Suprapubic skin (tissue), 3 donors: Measurements from ENCODE around the gene ITPA.

Experiments
- CTCF ChIP-seq, 2 donors: fragments of 200-600 bp in 1 of 2; fragments of 450-650 bp in 1 of 2; sonication (generic) in 1 of 2; IDR thresholded peaks; one replicate each; pipeline ENCODE4 v1.5.1; 2016 to 2019; ENCODE audit warnings: antibody characterized with exemption in 2 of 2, mild to moderate bottlenecking in 1 of 2, moderate library complexity in 1 of 2
- EP300 ChIP-seq: sonication (generic); formaldehyde crosslinking; IDR thresholded peaks from one replicate; pipeline ENCODE4 v1.6.1; 2017; ENCODE audit warnings: antibody characterized with exemption
- POLR2A ChIP-seq, 2 donors: fragments of 450-650 bp; IDR thresholded peaks; one replicate each; pipeline ENCODE4 v1.6.1; 2017; ENCODE audit warnings: antibody characterized with exemption in 2 of 2, mild to moderate bottlenecking in 2 of 2, moderate library complexity in 2 of 2

GRCh38 chr20:3190681-3191111 is 18.6 kb upstream of the ITPA start:
- TF ChIP-seq CTCF (IDR thresholded peaks at IDR 0.05) (no peak), POLR2A (IDR thresholded peaks at IDR 0.05) (no peak), EP300 (no peak)
